CD4-positive, alpha-beta T cell (primary cell): ENCODE data around the gene COL25A1. TPM values are rescaled to one million over a fixed set of nuclear protein-coding genes. Genes with fewer than 3 reads are reported as not detected.
"Not testable (repeated sequence)": the region's sequence is repeated elsewhere in the genome, so short reads cannot be mapped to it uniquely, and the experiment has no call there.

Experiments used
- ATAC-seq: fragments of 200-7000 bp; cut with Tn5 transposase; one replicate; pipeline ENCODE4 v1.10.0; 2022; ENCODE audit warnings: mild to moderate bottlenecking; ENCODE audit not compliant: poor library complexity
- CTCF ChIA-PET: fragments of 350-600 bp; sonication (Branson Sonifier 250); formaldehyde crosslinking; loops from one replicate; lab custom pipeline; 2021; ENCODE audit warnings: antibody characterized with exemption, inconsistent platforms; lab: Charles Lee
- POLR2A ChIA-PET: fragments of 350-600 bp; sonication (Branson Sonifier 250); formaldehyde crosslinking; loops from one replicate; lab custom pipeline; 2021; ENCODE audit warnings: antibody characterized with exemption, inconsistent platforms; lab: Charles Lee
- DNase-seq, 14 experiments: peaks; one replicate each; pipeline ENCODE4 v3.0.0-alpha.2; 2013 to 2020; ENCODE audit warnings: mixed read lengths in 2 of 14
- H3K27ac ChIP-seq, 2 donors: one replicate each; pipeline versions ENCODE4 v1.5.1 to v1.7.0; 2013; ENCODE audit warnings: low read length in 2 of 2, low read depth in 1 of 2, mild to moderate bottlenecking in 1 of 2
- H3K27me3 ChIP-seq, 2 experiments: 1 replicate in 1 of 2; 2 replicates in 1 of 2; pipeline versions ENCODE4 v1.6.1 to v1.7.0; 2013; ENCODE audit warnings: low read length in 2 of 2, control low read depth in 1 of 2, mild to moderate bottlenecking in 1 of 2, moderate library complexity in 1 of 2; ENCODE audit not compliant: insufficient read depth in 2 of 2, control insufficient read depth in 1 of 2
- H3K36me3 ChIP-seq: one replicate; pipeline ENCODE4 v1.6.1; 2013; ENCODE audit warnings: low read length, control low read depth; ENCODE audit not compliant: insufficient read depth
- H3K4me1 ChIP-seq: one replicate; pipeline ENCODE4 v1.6.1; 2013; ENCODE audit warnings: low read length, control low read depth; ENCODE audit not compliant: insufficient read depth
- H3K4me3 ChIP-seq: one replicate; pipeline ENCODE4 v1.5.1; 2013; ENCODE audit warnings: mild to moderate bottlenecking, low read length, moderate library complexity
- H3K9me3 ChIP-seq, 2 experiments: 1 replicate in 1 of 2; 2 replicates in 1 of 2; pipeline versions ENCODE4 v1.6.1 to v1.7.0; 2013; ENCODE audit warnings: low read length in 2 of 2, mild to moderate bottlenecking in 2 of 2, control low read depth in 1 of 2, moderate library complexity in 1 of 2; ENCODE audit not compliant: control insufficient read depth in 1 of 2, insufficient read depth in 1 of 2
- H3K27ac Mint-ChIP-seq: one replicate; pipeline ENCODE4 v1.8.0; 2020; ENCODE audit warnings: mixed read lengths
- H3K27me3 Mint-ChIP-seq: one replicate; pipeline ENCODE4 v1.8.0; 2021; ENCODE audit warnings: mixed read lengths
- H3K36me3 Mint-ChIP-seq: one replicate; pipeline ENCODE4 v1.8.0; 2021; ENCODE audit warnings: low read depth, mixed read lengths
- H3K4me1 Mint-ChIP-seq: one replicate; pipeline ENCODE4 v1.8.0; 2021; ENCODE audit warnings: low read depth, mixed read lengths
- H3K4me3 Mint-ChIP-seq: one replicate; pipeline ENCODE4 v1.8.0; 2020; ENCODE audit warnings: mild to moderate bottlenecking, mixed read lengths
- H3K9me3 Mint-ChIP-seq: one replicate; pipeline ENCODE4 v1.8.0; 2020; ENCODE audit warnings: mixed read lengths
- CTCF ChIP-seq: fragments of 200-600 bp; IDR thresholded peaks from one replicate; pipeline ENCODE4 v1.8.0; 2022; ENCODE audit warnings: antibody characterized with exemption, mild to moderate bottlenecking
- intact Hi-C, 2 experiments: fragments of 100-400 bp; cut with DNase I in 1 of 2; cut with micrococcal nuclease in 1 of 2; formaldehyde crosslinking; loops; one replicate each; pipeline versions ENCODE4 v1.15.1 to v1.9.0; 2023 to 2025; cut with DNase I, micrococcal nuclease
- total RNA-seq, 174 experiments: library from RNA in 2 of 174; stranded (reverse) in 2 of 174; gene quantifications; one replicate each; pipeline ENCODE4 v1.2.3 and lab custom pipeline; 2021 to 2026

The COL25A1 gene
- total RNA-seq, 2 experiments from 2014 or later = 0.42 TPM; not detected in 1

GRCh38 chr4:109147135-109147534 lies 155.3 kb downstream of the COL25A1 start:
- Histone ChIP-seq H3K9me3 (peaks cover 0 to 4% of the 10 kb centered on the region in 2 experiments), H3K36me3 (no peaks in the 10 kb centered on the region), H3K4me1 (no peaks in the 10 kb centered on the region), H3K4me3 (no peak overlapping the region), H3K27me3 (no peaks in the 10 kb centered on the region), H3K27ac (no peak overlapping the region)
- no peaks in the 10 kb centered on the region for H3K4me1 Mint-ChIP-seq
- H3K36me3 Mint-ChIP-seq = peaks cover 1% of the 10 kb centered on the region
- ChIA-PET POLR2A (no interaction called here), CTCF (no interaction called here)
- ATAC-seq (no peak), DNase-seq (no peak)
- peaks cover 7% of the 10 kb centered on the region for H3K9me3 Mint-ChIP-seq
- no peak overlapping the region for H3K27ac Mint-ChIP-seq
- TF ChIP-seq CTCF = no peak
- no peak overlapping the region for H3K4me3 Mint-ChIP-seq
- peaks cover 12% of the 10 kb centered on the region for H3K27me3 Mint-ChIP-seq
- intact Hi-C loops = no loop called here

- Histone ChIP-seq H3K4me1 (no peaks in the 10 kb centered on the region), H3K36me3 (no peaks in the 10 kb centered on the region), H3K27me3 (no peaks in the 10 kb centered on the region), H3K27ac (no peak overlapping the region), H3K4me3 (no peak overlapping the region), H3K9me3 (peaks cover 0 to 4% of the 10 kb centered on the region in 2 experiments)
- no peak for ATAC-seq
- Mint-ChIP-seq H3K36me3 (peaks cover 3% of the 10 kb centered on the region), H3K9me3 (peaks cover 11% of the 10 kb centered on the region), H3K27ac (no peak overlapping the region), H3K27me3 (peaks cover 16% of the 10 kb centered on the region), H3K4me1 (no peaks in the 10 kb centered on the region), H3K4me3 (no peak overlapping the region)
- POLR2A ChIA-PET = no interaction called here
- CTCF ChIA-PET = no interaction called here
- intact Hi-C loops = no loop called here
- no peak for DNase-seq
- TF ChIP-seq CTCF = no peak
These were observed 156.0 kb downstream of the COL25A1 start for GRCh38 chr4:109146499-109146898.

- ATAC-seq, DNase-seq, H3K4me1 ChIP-seq, POLR2A ChIA-PET, CTCF ChIA-PET, H3K36me3 ChIP-seq, H3K9me3 ChIP-seq, H3K27ac Mint-ChIP-seq, H3K4me3 ChIP-seq, H3K36me3 Mint-ChIP-seq, H3K27ac ChIP-seq, intact Hi-C loops, H3K4me1 Mint-ChIP-seq, H3K27me3 Mint-ChIP-seq, H3K4me3 Mint-ChIP-seq, H3K27me3 ChIP-seq, H3K9me3 Mint-ChIP-seq: not testable (repeated sequence)
These were observed 164.3 kb downstream of the COL25A1 start for GRCh38 chr4:109138125-109138524.

- Histone ChIP-seq H3K27me3 (no peaks in the 10 kb centered on the region), H3K9me3 (no peaks in the 10 kb centered on the region), H3K4me1 (no peaks in the 10 kb centered on the region), H3K27ac (no peak overlapping the region), H3K4me3 (no peak overlapping the region), H3K36me3 (no peaks in the 10 kb centered on the region)
- DNase-seq (no peak), ATAC-seq (no peak)
- H3K9me3 Mint-ChIP-seq = peaks cover 2% of the 10 kb centered on the region
- ChIA-PET CTCF (interaction anchor here (0.7 kb wide), 1 partner anchor 369 kb away, joined by 3 read pairs; no protein-coding TSS in a partner anchor), POLR2A (no interaction called here)
- H3K36me3 Mint-ChIP-seq = no peaks in the 10 kb centered on the region
- H3K27ac Mint-ChIP-seq = no peak overlapping the region
- no peak for TF ChIP-seq CTCF
- H3K27me3 Mint-ChIP-seq = no peaks in the 10 kb centered on the region
- intact Hi-C loops = no loop called here
- no peak overlapping the region for H3K4me3 Mint-ChIP-seq
- H3K4me1 Mint-ChIP-seq = no peaks in the 10 kb centered on the region
These were observed 167.5 kb downstream of the COL25A1 start for GRCh38 chr4:109134921-109135320.
